BE2C (cell line): ENCODE measurements around the gene HFM1. TPM values are rescaled to one million over a fixed set of nuclear protein-coding genes. Genes with fewer than 3 reads are reported as not detected.
"Not testable (repeated sequence)": the region's sequence is repeated elsewhere in the genome, so short reads cannot be mapped to it uniquely, and the experiment has no call there.

ENCODE experiments used
- DNase-seq: peaks from one replicate; pipeline ENCODE4 v3.0.0-alpha.2; 2020
- H3K27me3 ChIP-seq: fragments of 250-450 bp; sonication (Bioruptor Pico); 2 replicates; pipeline ENCODE4 v1.5.1; 2020; ENCODE audit warnings: mild to moderate bottlenecking
- H3K36me3 ChIP-seq: fragments of 250-450 bp; sonication (Bioruptor Pico); 2 replicates; pipeline ENCODE4 v1.5.1; 2020; ENCODE audit warnings: mild to moderate bottlenecking
- H3K4me1 ChIP-seq: fragments of 250-450 bp; sonication (Bioruptor Pico); 2 replicates; pipeline ENCODE4 v1.5.1; 2020
- H3K4me3 ChIP-seq: 2 replicates; pipeline ENCODE4 v1.5.1; 2011; ENCODE audit warnings: low read depth, low read length
- H3K9me3 ChIP-seq: fragments of 250-450 bp; sonication (Bioruptor Pico); 2 replicates; pipeline ENCODE4 v1.5.1; 2020
- polyA plus RNA-seq: library from polyadenylated mRNA; unstranded; fragments of >200 nt; gene quantifications from one replicate; pipeline ENCODE4 v1.2.1, GENCODE V29; 2012; ENCODE audit warnings: low read depth, missing spikeins; ENCODE audit not compliant: insufficient read length, insufficient read depth
- TF ChIP-seq, protein P1 (sequence below): IDR thresholded peaks from 2 replicates; pipeline ENCODE4 v1.5.1; 2012; ENCODE audit warnings: mild to moderate bottlenecking, low read depth, low read length

The HFM1 gene
- 0.52 TPM for polyA plus RNA-seq

DNA sequence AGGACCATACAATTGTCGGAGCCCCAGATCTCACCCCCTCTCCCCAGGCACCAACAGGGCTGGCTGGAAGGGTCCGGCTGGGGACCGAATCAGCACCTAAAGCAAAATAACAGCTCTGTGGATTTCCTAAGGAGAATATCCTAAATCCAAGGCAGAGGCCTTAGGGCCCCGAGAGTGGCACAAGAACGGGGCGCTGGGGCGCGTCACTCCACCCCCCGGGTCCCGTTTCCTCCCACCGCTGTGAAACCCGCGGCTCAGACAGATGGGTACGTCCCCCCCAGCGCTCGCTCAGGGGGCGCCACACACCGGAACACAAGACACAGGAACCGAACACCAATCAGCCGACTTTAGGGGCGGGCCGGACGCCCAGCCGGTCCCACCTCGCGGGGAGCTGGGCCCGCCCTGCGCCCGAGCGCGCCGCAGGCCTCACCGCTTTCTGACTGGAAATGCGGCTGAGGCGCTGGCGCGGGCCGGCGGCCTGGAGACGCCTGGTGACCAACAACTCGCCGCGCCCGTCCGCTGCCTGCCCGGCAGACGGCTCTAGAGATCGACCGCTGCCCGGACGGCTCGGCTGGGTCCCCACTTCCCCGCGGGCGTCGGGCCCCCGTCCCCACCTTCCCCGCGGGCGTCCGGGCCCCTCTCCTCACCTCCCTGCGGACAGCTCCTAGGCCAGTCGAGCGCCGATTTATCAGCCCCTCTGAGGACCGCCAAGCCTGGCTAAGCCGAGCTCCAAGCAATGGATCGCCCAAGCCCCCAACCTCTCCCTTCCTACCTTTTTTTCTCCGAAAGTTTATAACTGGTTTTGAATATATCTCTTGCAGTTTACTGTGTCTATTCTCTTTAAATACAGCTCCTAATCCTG is at the start of gene HFM1:
Gene HFM1, minus strand, starts transcription at position 687 of the 862 bp plus-strand sequence. CDS start 3,755 bp downstream, outside the sequence.
- no peaks in the 10 kb centered on the region for H3K36me3 ChIP-seq
- no peaks in the 10 kb centered on the region for H3K27me3 ChIP-seq
- DNase-seq = peak; percentile 88
- no peaks in the 10 kb centered on the region for H3K9me3 ChIP-seq
- no peaks in the 10 kb centered on the region for H3K4me1 ChIP-seq
- peak within 1 kb of the TSS; percentile 73 for H3K4me3 ChIP-seq
- TF ChIP-seq, protein P1, sequence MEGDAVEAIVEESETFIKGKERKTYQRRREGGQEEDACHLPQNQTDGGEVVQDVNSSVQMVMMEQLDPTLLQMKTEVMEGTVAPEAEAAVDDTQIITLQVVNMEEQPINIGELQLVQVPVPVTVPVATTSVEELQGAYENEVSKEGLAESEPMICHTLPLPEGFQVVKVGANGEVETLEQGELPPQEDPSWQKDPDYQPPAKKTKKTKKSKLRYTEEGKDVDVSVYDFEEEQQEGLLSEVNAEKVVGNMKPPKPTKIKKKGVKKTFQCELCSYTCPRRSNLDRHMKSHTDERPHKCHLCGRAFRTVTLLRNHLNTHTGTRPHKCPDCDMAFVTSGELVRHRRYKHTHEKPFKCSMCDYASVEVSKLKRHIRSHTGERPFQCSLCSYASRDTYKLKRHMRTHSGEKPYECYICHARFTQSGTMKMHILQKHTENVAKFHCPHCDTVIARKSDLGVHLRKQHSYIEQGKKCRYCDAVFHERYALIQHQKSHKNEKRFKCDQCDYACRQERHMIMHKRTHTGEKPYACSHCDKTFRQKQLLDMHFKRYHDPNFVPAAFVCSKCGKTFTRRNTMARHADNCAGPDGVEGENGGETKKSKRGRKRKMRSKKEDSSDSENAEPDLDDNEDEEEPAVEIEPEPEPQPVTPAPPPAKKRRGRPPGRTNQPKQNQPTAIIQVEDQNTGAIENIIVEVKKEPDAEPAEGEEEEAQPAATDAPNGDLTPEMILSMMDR = 0 out of 2 replicates have a peak, but pooled peaks have one; percentile 21

- H3K4me1 ChIP-seq = peaks cover 13% of the 10 kb centered on the region
- no peaks in the 10 kb centered on the region for H3K9me3 ChIP-seq
- H3K27me3 ChIP-seq = no peaks in the 10 kb centered on the region
- DNase-seq = peak; percentile 4
- H3K4me3 ChIP-seq = no peak overlapping the region
- TF ChIP-seq, protein P1 = no peak
- H3K36me3 ChIP-seq = no peaks in the 10 kb centered on the region
Observed at GRCh38 chr1:91454136-91454535, 49.5 kb upstream of the HFM1 start.

DNA sequence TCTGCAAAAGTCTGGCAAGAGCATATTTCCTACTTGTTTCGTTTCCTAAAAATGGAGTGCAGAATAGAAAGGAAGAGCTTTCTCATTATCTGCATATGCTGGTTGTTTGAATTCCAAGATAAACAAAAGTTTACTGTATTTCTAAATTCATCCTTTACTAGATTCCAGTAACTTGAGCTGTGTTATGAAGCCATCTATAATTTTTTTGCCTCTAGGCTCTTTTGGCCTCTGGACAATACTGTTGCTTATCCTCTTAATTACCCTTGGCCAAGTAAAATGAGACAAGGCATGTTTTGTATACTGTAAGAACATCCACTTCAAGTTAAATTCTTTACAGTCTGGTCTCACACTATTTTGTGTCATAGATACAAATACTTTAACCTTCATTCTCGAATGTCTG is 45.6 kb upstream of the HFM1 start:
- Histone ChIP-seq H3K36me3 (no peaks in the 10 kb centered on the region), H3K4me3 (no peak overlapping the region), H3K27me3 (no peaks in the 10 kb centered on the region), H3K4me1 (peaks cover 10% of the 10 kb centered on the region), H3K9me3 (no peaks in the 10 kb centered on the region)
- no peak for DNase-seq
- TF ChIP-seq, protein P1 = no peak

GRCh38 chr1:91447782-91448181 is 43.1 kb upstream of the HFM1 start:
- not testable (repeated sequence) for H3K4me1 ChIP-seq, H3K4me3 ChIP-seq, H3K27me3 ChIP-seq, DNase-seq, H3K9me3 ChIP-seq, H3K36me3 ChIP-seq

GRCh38 chr1:91441980-91442379 is 37.3 kb upstream of the HFM1 start:
- not testable (repeated sequence) for H3K4me1 ChIP-seq, H3K9me3 ChIP-seq, H3K4me3 ChIP-seq, H3K36me3 ChIP-seq, H3K27me3 ChIP-seq, DNase-seq

- Histone ChIP-seq H3K4me1 (no peaks in the 10 kb centered on the region), H3K27me3 (no peaks in the 10 kb centered on the region), H3K36me3 (no peaks in the 10 kb centered on the region), H3K9me3 (no peaks in the 10 kb centered on the region), H3K4me3 (no peak overlapping the region)
- no peak for DNase-seq
- TF ChIP-seq, protein P1 = peak; percentile 45
Observed at GRCh38 chr1:91440847-91441246, 36.2 kb upstream of the HFM1 start.

GRCh38 chr1:91439016-91439415 is 34.4 kb upstream of the HFM1 start:
- H3K9me3 ChIP-seq = no peaks in the 10 kb centered on the region
- H3K27me3 ChIP-seq = no peaks in the 10 kb centered on the region
- H3K36me3 ChIP-seq = no peaks in the 10 kb centered on the region
- no peak overlapping the region for H3K4me3 ChIP-seq
- H3K4me1 ChIP-seq = no peaks in the 10 kb centered on the region
- TF ChIP-seq, protein P1 = no peak
- DNase-seq = no peak
